ENCODE measurements around the gene HIPK4. TPM values are rescaled to one million over a fixed set of nuclear protein-coding genes. Genes with fewer than 3 reads are reported as not detected.

HIPK4 gene
- total RNA-seq, 1 experiment from 2014 or later, result not detected

DNA sequence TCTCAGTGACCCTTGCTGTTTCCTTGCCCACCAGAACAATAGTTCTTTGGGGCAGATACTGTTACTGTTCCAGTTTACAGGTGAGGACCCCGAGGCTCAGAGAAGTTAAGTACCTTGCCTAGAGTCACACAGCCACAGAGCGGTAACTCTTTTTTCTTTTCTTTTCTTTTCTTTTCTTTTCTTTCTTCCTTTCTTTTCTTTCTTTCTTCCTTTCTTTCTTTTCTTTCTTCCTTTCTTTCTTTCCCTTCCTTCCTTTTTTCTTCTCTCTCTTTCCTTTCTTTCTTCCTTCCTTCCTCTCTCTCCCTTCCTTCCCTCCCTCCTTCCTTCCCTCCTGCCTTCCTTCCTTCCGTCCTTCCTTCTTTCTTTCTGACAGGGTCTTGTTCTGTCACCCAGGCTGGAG, 28.1 kb upstream of the HIPK4 start:
- DNase-seq (no peak), ATAC-seq (no peak)
- Histone ChIP-seq H2AFZ (ENCODE audit: low read length) (no peak overlapping the region), H3K4me3 (ENCODE audit: low read length) (no peak overlapping the region), H3K9ac (ENCODE audit: low read length) (no peak overlapping the region), H3K27me3 (ENCODE audit: low read length) (no peaks in the 10 kb centered on the region), H3K9me3 (ENCODE audit: low read length) (no peaks in the 10 kb centered on the region), H3K27ac (ENCODE audit: low read length) (no peak overlapping the region), H3K36me3 (ENCODE audit: low read depth, low read length) (peaks cover 7% of the 10 kb centered on the region; the same call in 1 of the 2 replicates), H3K79me2 (ENCODE audit: low read length) (peaks cover 10% of the 10 kb centered on the region), H3F3A (ENCODE audit: low read length, unreplicated experiment) (no peaks in the 10 kb centered on the region), H3K4me1 (ENCODE audit: insufficient read depth, low read length) (peaks cover 10% of the 10 kb centered on the region), H4K20me1 (ENCODE audit: low read length) (no peaks in the 10 kb centered on the region), H3K4me2 (ENCODE audit: low read length) (no peak overlapping the region), H3K9me2 (replicated peaks; ENCODE audit: low read length) (no peaks in the 10 kb centered on the region)
- CTCF ChIA-PET, result no interaction called here
- POLR2A ChIA-PET (ENCODE audit: unreplicated experiment), result no interaction called here
- intact Hi-C loops (cut with micrococcal nuclease), result no loop called here
- TF ChIP-seq, protein P1, sequence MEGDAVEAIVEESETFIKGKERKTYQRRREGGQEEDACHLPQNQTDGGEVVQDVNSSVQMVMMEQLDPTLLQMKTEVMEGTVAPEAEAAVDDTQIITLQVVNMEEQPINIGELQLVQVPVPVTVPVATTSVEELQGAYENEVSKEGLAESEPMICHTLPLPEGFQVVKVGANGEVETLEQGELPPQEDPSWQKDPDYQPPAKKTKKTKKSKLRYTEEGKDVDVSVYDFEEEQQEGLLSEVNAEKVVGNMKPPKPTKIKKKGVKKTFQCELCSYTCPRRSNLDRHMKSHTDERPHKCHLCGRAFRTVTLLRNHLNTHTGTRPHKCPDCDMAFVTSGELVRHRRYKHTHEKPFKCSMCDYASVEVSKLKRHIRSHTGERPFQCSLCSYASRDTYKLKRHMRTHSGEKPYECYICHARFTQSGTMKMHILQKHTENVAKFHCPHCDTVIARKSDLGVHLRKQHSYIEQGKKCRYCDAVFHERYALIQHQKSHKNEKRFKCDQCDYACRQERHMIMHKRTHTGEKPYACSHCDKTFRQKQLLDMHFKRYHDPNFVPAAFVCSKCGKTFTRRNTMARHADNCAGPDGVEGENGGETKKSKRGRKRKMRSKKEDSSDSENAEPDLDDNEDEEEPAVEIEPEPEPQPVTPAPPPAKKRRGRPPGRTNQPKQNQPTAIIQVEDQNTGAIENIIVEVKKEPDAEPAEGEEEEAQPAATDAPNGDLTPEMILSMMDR (conservative IDR thresholded peaks at IDR 0.05; ENCODE audit: low read depth, low read length), result no peak
- TF ChIP-seq EZH2 (IDR thresholded peaks at IDR 0.05; ENCODE audit: low read length, unreplicated experiment) (no peak), EZH2phosphoT487 (IDR thresholded peaks at IDR 0.05; ENCODE audit: borderline replicate concordance, low read length) (no peak)
- BruUV-seq (replicated peaks), result no TSS peak

DNA sequence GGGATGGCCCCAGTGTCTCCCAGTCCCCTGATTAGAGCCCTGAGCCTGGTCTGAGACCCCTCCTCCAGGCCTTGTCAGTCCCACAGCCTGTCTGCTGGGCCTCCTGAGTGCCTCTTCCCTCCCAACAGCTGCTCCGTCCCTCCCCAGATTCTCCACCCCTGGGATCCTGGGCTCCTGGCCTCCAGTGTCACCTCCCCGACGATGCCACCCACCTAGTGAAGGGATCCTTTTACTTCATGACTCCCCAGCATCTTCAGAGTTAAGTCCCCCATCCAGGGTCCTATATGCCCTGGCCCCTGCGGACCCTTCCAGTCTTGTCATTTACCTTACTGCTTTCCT, 27.6 kb upstream of the HIPK4 start:
- H3K79me2 ChIP-seq (ENCODE audit: low read length), result peaks cover 5% of the 10 kb centered on the region
- no peak for DNase-seq
- ChIA-PET POLR2A (ENCODE audit: unreplicated experiment) (no interaction called here), CTCF (no interaction called here)
- no peaks in the 10 kb centered on the region for H3K9me2 ChIP-seq (replicated peaks; ENCODE audit: low read length)
- no peaks in the 10 kb centered on the region for H3K27me3 ChIP-seq (ENCODE audit: low read length)
- H3K9me3 ChIP-seq (ENCODE audit: low read length), result no peaks in the 10 kb centered on the region
- intact Hi-C loops (cut with micrococcal nuclease), result no loop called here
- ATAC-seq, result no peak
- H4K20me1 ChIP-seq (ENCODE audit: low read length), result no peaks in the 10 kb centered on the region
- H3F3A ChIP-seq (ENCODE audit: low read length, unreplicated experiment), result no peaks in the 10 kb centered on the region
- H3K4me3 ChIP-seq (ENCODE audit: low read length), result no peak overlapping the region
- no peak overlapping the region for H3K9ac ChIP-seq (ENCODE audit: low read length)
- no peak overlapping the region for H3K4me2 ChIP-seq (ENCODE audit: low read length)
- TF ChIP-seq, protein P1 (conservative IDR thresholded peaks at IDR 0.05; ENCODE audit: low read depth, low read length), result no peak
- no peak for TF ChIP-seq EZH2 (IDR thresholded peaks at IDR 0.05; ENCODE audit: low read length, unreplicated experiment)
- no peak for TF ChIP-seq EZH2phosphoT487 (IDR thresholded peaks at IDR 0.05; ENCODE audit: borderline replicate concordance, low read length)
- no peak overlapping the region for H2AFZ ChIP-seq (ENCODE audit: low read length)
- peaks cover 10% of the 10 kb centered on the region for H3K4me1 ChIP-seq (ENCODE audit: insufficient read depth, low read length)
- no peak overlapping the region for H3K27ac ChIP-seq (ENCODE audit: low read length)
- no TSS peak for BruUV-seq (replicated peaks)
- H3K36me3 ChIP-seq (ENCODE audit: low read depth, low read length), result 0 out of 2 replicates have a peak, but pooled peaks cover 5% of the 10 kb centered on the region

DNA sequence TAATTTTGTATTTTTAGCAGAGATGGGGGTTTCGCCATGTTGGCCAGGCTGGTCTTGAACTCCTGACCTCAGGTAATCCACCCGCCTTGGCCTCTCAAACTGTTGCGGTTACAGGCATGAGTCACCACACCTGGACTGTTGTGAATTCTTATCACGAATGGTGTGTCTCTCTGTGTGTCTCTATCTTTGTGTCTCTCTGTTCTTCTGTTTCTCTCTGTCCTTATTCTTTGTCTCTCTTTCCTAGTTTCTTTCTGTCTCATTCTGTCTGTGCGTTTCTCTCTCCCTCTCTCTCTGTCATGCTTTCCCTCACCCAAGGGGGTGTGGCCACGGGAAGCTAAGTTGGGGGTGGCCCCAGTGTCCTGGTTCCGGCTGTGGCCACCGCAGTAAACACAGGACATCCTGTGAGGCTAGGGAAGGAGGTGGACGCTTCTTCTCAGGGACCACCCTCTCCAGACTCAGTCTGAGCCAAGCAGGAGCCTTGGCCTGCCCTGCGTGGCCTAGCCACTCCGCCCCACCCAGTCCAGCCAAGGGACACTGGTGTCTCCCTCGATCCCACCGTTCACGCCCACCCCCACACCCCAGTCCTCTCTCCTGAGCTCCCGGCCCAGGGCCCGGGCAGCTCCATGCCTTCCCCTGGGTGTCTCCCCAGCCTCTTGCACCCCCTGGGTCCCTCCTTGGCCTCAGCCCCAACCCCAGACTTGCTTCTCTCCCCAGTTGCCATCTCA, 27.1 kb upstream of the HIPK4 start:
- H3K9me3 ChIP-seq (ENCODE audit: low read length), result no peaks in the 10 kb centered on the region
- ChIA-PET POLR2A (ENCODE audit: unreplicated experiment) (no interaction called here), CTCF (interaction anchor here (0.6 kb wide), 1 partner anchor 16 kb away, joined by 3 read pairs; no protein-coding TSS in a partner anchor)
- no peaks in the 10 kb centered on the region for H3K36me3 ChIP-seq (ENCODE audit: low read depth, low read length)
- no peaks in the 10 kb centered on the region for H4K20me1 ChIP-seq (ENCODE audit: low read length)
- no peak for ATAC-seq
- intact Hi-C loops (cut with micrococcal nuclease), result no loop called here
- no peak for TF ChIP-seq EZH2 (IDR thresholded peaks at IDR 0.05; ENCODE audit: low read length, unreplicated experiment)
- no peak for TF ChIP-seq EZH2phosphoT487 (IDR thresholded peaks at IDR 0.05; ENCODE audit: borderline replicate concordance, low read length)
- TF ChIP-seq, protein P1 (conservative IDR thresholded peaks at IDR 0.05; ENCODE audit: low read depth, low read length), result no peak
- peaks cover 9% of the 10 kb centered on the region for H3K4me1 ChIP-seq (ENCODE audit: insufficient read depth, low read length)
- no peak overlapping the region for H3K4me2 ChIP-seq (ENCODE audit: low read length)
- H2AFZ ChIP-seq (ENCODE audit: low read length), result no peak overlapping the region
- no peaks in the 10 kb centered on the region for H3K27me3 ChIP-seq (ENCODE audit: low read length)
- 0 out of 2 replicates have a peak, but pooled peaks cover under 1% of the 10 kb centered on the region for H3K79me2 ChIP-seq (ENCODE audit: low read length)
- H3K9me2 ChIP-seq (replicated peaks; ENCODE audit: low read length), result no peaks in the 10 kb centered on the region
- no peak overlapping the region for H3K27ac ChIP-seq (ENCODE audit: low read length)
- no peak overlapping the region for H3K9ac ChIP-seq (ENCODE audit: low read length)
- H3F3A ChIP-seq (ENCODE audit: low read length, unreplicated experiment), result no peaks in the 10 kb centered on the region
- DNase-seq, result peak; percentile 20
- no TSS peak for BruUV-seq (replicated peaks)
- H3K4me3 ChIP-seq (ENCODE audit: low read length), result no peak overlapping the region

Data from PC-3 (cell line).